Measurements from ENCODE around the gene AK3. TPM values are rescaled to one million over a fixed set of nuclear protein-coding genes. Genes with fewer than 3 reads are reported as not detected.

The AK3 gene
- total and polyA plus RNA-seq, 9 of the 15 experiments (the other 6 are each of a cell fraction or from before 2014, with no cell fraction given) = 12.2 to 78.6 (median 41.8) TPM

DNA sequence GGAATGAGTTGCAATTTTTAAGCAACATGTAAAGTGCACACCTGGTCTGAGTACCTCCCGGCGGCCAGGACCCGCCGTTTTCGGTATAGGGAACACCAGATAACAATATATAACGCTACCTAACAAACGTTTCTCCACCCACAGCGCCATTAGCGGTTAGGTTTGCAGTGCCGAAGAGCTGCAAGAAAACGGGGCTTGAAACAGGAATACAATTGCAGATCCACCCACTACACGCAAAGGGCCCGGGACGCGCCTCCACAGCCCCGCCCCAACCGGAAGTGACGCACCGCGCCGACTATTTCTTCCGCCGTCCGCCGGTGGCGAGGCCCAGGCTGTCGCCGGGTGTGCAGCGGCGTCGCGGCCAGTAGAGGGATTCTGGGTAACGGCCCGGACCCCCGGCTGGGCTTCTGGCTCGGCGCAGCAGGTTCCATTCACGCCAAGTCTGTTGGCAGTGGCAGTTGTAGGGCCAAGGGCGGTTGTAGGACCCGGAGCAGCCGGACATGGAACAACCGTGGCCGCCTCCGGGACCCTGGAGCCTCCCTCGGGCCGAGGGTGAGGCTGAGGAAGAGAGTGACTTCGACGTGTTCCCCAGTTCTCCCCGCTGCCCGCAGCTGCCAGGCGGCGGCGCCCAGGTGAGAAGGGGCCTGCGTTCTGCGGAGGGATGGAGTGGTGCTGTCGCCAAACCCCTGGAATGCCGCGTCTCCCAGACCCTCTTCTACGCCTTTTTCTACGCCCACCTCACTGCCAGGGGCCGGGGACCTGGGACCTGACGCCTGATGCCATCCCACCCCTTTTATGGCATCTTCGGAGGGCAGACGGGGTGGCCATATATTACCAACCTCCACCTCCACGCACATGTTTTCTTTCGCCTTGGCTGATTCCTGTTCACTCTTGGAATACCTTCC is 61.5 kb downstream of the AK3 start, which contains the start of gene CDC37L1 (continued):
- TF ChIP-seq, protein P1, sequence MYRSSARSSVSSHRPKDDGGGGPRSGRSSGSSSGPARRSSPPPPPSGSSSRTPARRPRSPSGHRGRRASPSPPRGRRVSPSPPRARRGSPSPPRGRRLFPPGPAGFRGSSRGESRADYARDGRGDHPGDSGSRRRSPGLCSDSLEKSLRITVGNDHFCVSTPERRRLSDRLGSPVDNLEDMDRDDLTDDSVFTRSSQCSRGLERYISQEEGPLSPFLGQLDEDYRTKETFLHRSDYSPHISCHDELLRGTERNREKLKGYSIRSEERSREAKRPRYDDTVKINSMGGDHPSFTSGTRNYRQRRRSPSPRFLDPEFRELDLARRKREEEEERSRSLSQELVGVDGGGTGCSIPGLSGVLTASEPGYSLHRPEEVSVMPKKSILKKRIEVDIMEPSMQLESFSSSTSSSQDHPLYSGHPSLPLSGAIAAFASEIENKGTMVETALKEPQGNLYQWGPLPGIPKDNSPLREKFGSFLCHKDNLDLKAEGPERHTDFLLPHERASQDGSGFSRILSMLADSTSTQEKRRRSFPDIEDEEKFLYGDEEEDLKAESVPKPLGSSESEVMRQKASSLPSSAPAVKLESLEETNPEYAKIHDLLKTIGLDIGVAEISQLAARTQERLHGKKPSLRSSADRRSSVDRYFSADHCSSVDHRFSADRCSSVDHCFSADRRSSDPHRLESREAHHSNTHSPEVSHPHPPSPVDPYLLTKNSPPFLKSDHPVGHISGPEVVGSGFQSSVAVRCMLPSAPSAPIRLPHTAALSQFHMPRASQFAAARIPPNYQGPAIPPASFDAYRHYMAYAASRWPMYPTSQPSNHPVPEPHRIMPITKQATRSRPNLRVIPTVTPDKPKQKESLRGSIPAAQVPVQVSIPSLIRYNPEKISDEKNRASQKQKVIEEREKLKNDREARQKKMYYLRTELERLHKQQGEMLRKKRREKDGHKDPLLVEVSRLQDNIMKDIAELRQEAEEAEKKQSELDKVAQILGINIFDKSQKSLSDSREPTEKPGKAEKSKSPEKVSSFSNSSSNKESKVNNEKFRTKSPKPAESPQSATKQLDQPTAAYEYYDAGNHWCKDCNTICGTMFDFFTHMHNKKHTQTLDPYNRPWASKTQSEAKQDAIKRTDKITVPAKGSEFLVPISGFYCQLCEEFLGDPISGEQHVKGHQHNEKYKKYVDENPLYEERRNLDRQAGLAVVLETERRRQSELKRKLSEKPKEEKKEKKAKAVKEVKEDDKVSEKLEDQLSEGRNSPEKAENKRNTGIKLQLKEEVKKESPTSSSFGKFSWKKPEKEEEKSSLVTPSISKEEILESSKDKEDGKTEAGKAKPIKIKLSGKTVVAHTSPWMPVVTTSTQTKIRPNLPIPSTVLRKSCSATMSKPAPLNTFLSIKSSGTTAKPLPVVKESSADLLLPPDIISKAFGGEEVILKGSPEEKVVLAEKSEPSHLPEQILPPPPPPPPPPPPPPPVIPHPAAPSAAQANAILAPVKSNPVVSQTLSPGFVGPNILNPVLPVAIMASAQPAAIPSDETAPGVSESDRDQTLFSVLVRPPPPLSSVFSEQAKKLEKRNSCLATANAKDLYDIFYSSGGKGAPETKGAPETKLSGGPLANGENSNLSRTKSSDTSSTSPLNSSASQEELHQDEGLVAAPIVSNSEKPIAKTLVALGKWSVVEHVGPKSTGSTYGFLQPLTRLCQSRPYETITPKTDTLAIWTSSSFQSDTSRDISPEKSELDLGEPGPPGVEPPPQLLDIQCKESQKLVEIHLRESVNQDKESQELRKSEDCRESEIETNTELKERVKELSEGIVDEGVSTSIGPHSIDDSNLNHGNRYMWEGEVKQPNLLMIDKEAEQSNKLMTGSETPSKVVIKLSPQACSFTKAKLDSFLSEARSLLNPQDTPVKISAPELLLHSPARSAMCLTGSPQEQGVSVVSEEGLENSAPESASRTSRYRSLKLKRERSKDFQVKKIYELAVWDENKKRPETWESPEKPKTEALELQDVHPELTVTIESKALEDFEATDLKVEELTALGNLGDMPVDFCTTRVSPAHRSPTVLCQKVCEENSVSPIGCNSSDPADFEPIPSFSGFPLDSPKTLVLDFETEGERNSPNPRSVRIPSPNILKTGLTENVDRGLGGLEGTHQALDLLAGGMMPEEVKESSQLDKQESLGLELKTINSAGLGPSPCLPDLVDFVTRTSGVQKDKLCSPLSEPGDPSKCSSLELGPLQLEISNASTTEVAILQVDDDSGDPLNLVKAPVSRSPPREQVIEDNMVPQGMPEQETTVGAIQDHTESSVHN (IDR thresholded peaks at IDR 0.05; ENCODE audit: borderline replicate concordance in 1 of 2, low read depth in 1 of 2) = no peak
- TF ChIP-seq, protein P2, sequence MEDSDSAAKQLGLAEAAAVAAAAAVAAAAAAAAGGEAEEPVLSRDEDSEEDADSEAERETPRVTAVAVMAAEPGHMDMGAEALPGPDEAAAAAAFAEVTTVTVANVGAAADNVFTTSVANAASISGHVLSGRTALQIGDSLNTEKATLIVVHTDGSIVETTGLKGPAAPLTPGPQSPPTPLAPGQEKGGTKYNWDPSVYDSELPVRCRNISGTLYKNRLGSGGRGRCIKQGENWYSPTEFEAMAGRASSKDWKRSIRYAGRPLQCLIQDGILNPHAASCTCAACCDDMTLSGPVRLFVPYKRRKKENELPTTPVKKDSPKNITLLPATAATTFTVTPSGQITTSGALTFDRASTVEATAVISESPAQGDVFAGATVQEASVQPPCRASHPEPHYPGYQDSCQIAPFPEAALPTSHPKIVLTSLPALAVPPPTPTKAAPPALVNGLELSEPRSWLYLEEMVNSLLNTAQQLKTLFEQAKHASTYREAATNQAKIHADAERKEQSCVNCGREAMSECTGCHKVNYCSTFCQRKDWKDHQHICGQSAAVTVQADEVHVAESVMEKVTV (CRISPR knock-in tag; IDR thresholded peaks at IDR 0.05) = no peak
- TF ChIP-seq MCM5 (IDR thresholded peaks at IDR 0.05; ENCODE audit: low read depth) (no peak), NFXL1 (CRISPR knock-in tag; IDR thresholded peaks at IDR 0.05) (no peak), SUPT5H (IDR thresholded peaks at IDR 0.05) (peak; percentile 87)

Data from K562 (cell line).